Activated naive CD4-positive, alpha-beta T cell treated with anti-CD3 and anti-CD28 coated beads, Interleukin-2, amount 10 ng/mL, durations not matched to agents 7 days and 5 days (primary cell): Measurements from ENCODE around the gene CWC22.
A peak's percentile ranks its signal among the peaks of the same experiment; 100 is the strongest.

ENCODE experiments used
- CTCF ChIA-PET: fragments of 350-600 bp; sonication (Branson Sonifier 250); formaldehyde crosslinking; loops from one replicate; lab custom pipeline; 2021; ENCODE audit warnings: antibody characterized with exemption; lab: Charles Lee
- DNase-seq: peaks from one replicate; pipeline ENCODE4 v3.0.0-alpha.2; 2020
- H3K27ac Mint-ChIP-seq: one replicate; pipeline ENCODE4 v1.8.0; 2021; ENCODE audit warnings: mild to moderate bottlenecking, moderate library complexity, mixed read lengths
- H3K27me3 Mint-ChIP-seq: one replicate; pipeline ENCODE4 v1.8.0; 2021; ENCODE audit warnings: mild to moderate bottlenecking, mixed read lengths
- H3K36me3 Mint-ChIP-seq: one replicate; pipeline ENCODE4 v1.8.0; 2021; ENCODE audit warnings: mixed read lengths
- H3K4me1 Mint-ChIP-seq: one replicate; pipeline ENCODE4 v1.8.0; 2021; ENCODE audit warnings: mixed read lengths
- H3K4me3 Mint-ChIP-seq: one replicate; pipeline ENCODE4 v1.8.0; 2021; ENCODE audit warnings: mild to moderate bottlenecking, moderate library complexity, mixed read lengths
- H3K9me3 Mint-ChIP-seq: one replicate; pipeline ENCODE4 v1.8.0; 2021; ENCODE audit warnings: mixed read lengths

CWC22 gene

GRCh38 chr2:179915395-179915992, 91.6 kb downstream of the CWC22 start:
- Mint-ChIP-seq H3K27ac (no peak overlapping the region), H3K4me1 (no peaks in the 10 kb centered on the region), H3K27me3 (no peaks in the 10 kb centered on the region), H3K4me3 (no peak overlapping the region), H3K36me3 (no peaks in the 10 kb centered on the region), H3K9me3 (no peaks in the 10 kb centered on the region)
- CTCF ChIA-PET: no interaction called here
- DNase-seq: no peak

GRCh38 chr2:179913809-179914208, 93.3 kb downstream of the CWC22 start:
- Mint-ChIP-seq H3K4me1 (no peaks in the 10 kb centered on the region), H3K27me3 (no peaks in the 10 kb centered on the region), H3K9me3 (no peaks in the 10 kb centered on the region), H3K36me3 (no peaks in the 10 kb centered on the region), H3K4me3 (no peak overlapping the region), H3K27ac (no peak overlapping the region)
- CTCF ChIA-PET: no interaction called here
- DNase-seq: no peak

GRCh38 chr2:179911569-179911968, 95.5 kb downstream of the CWC22 start:
- no peak for DNase-seq
- no peaks in the 10 kb centered on the region for H3K27me3 Mint-ChIP-seq
- no peaks in the 10 kb centered on the region for H3K4me1 Mint-ChIP-seq
- CTCF ChIA-PET: no interaction called here
- no peaks in the 10 kb centered on the region for H3K36me3 Mint-ChIP-seq
- H3K4me3 Mint-ChIP-seq: no peak overlapping the region
- H3K27ac Mint-ChIP-seq: no peak overlapping the region
- no peaks in the 10 kb centered on the region for H3K9me3 Mint-ChIP-seq

- no peak for DNase-seq
- H3K27ac Mint-ChIP-seq: no peak overlapping the region
- no peaks in the 10 kb centered on the region for H3K27me3 Mint-ChIP-seq
- CTCF ChIA-PET: no interaction called here
- no peaks in the 10 kb centered on the region for H3K9me3 Mint-ChIP-seq
- no peaks in the 10 kb centered on the region for H3K36me3 Mint-ChIP-seq
- H3K4me1 Mint-ChIP-seq: no peaks in the 10 kb centered on the region
- no peak overlapping the region for H3K4me3 Mint-ChIP-seq
Observed at GRCh38 chr2:179910735-179911113, 96.4 kb downstream of the CWC22 start.

- Mint-ChIP-seq H3K27me3 (no peaks in the 10 kb centered on the region), H3K4me3 (no peak overlapping the region), H3K36me3 (no peaks in the 10 kb centered on the region), H3K27ac (no peak overlapping the region), H3K4me1 (no peaks in the 10 kb centered on the region), H3K9me3 (no peaks in the 10 kb centered on the region)
- CTCF ChIA-PET: no interaction called here
- DNase-seq: no peak
Observed at GRCh38 chr2:179909845-179910734, 97.0 kb downstream of the CWC22 start.

DNA sequence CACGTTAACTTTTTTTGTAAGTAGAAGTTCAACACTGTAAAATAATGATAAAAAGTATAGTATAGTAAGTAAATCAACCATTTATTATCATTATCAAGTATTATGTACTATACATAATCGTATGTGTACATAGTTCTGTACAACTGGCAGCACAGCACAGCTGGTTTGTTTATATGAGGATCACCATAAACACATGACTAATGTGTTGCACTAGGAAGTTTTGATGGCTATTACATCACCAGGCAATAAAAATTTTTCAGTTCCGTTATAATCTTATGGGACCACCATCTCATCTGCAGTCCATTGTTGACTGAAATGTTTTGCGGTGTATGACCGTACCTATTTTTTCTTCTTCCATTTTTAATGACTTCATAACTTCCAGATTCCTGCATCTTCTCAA, 106.4 kb downstream of the CWC22 start:
- no peaks in the 10 kb centered on the region for H3K27me3 Mint-ChIP-seq
- H3K27ac Mint-ChIP-seq: no peak overlapping the region
- no peaks in the 10 kb centered on the region for H3K9me3 Mint-ChIP-seq
- CTCF ChIA-PET: no interaction called here
- DNase-seq: no peak
- no peaks in the 10 kb centered on the region for H3K36me3 Mint-ChIP-seq
- no peaks in the 10 kb centered on the region for H3K4me1 Mint-ChIP-seq
- no peak overlapping the region for H3K4me3 Mint-ChIP-seq

GRCh38 chr2:179899666-179900065, 107.4 kb downstream of the CWC22 start:
- CTCF ChIA-PET: no interaction called here
- H3K4me3 Mint-ChIP-seq: no peak overlapping the region
- H3K27me3 Mint-ChIP-seq: no peaks in the 10 kb centered on the region

GRCh38 chr2:179898873-179899272, 108.2 kb downstream of the CWC22 start:
- no peaks in the 10 kb centered on the region for H3K36me3 Mint-ChIP-seq
- no peaks in the 10 kb centered on the region for H3K27me3 Mint-ChIP-seq
- H3K4me3 Mint-ChIP-seq: no peak overlapping the region
- H3K9me3 Mint-ChIP-seq: no peaks in the 10 kb centered on the region
- CTCF ChIA-PET: interaction anchor here (0.8 to 1.3 kb wide), 2 partner anchors 9 to 56 kb away, joined by 4 read pairs; no protein-coding TSS in a partner anchor
- DNase-seq: peak; percentile 23
- H3K27ac Mint-ChIP-seq: no peak overlapping the region
- H3K4me1 Mint-ChIP-seq: no peaks in the 10 kb centered on the region

More at GRCh38 chr2:179899666-179900065, 107.4 kb downstream of the CWC22 start:
- Mint-ChIP-seq H3K9me3 (no peaks in the 10 kb centered on the region), H3K27ac (no peak overlapping the region), H3K4me1 (no peaks in the 10 kb centered on the region), H3K36me3 (no peaks in the 10 kb centered on the region)
- no peak for DNase-seq
